ENCODE measurements around the gene RASL11A.

DNA sequence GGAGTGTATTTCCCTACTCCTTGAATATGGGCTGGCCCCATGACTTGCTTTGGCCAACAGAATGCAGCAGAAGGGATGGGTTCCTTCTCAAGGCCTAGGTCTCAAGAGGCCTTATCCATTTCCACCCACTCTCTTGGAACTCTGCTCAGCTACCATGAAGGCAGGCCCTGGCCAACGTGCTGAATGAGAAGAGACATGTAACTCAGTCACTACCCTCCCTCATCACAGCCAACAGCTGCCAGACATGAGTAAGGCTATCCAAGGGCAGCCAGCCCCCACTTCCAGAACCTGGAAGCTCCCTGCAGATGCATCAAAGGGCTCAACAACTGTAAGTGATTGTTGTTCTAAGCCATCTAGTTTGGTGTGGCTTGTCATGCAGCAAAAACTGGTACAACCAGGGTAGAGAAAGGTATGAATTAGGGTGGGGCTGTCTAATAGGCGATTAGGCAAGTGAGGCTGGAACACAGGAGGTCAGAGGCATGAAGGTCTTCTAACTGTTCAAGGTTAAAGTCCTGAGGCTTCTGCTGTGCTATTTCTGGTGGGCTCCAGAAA lies 1.4 kb upstream of the RASL11A start:
- TF ChIP-seq, protein P1, sequence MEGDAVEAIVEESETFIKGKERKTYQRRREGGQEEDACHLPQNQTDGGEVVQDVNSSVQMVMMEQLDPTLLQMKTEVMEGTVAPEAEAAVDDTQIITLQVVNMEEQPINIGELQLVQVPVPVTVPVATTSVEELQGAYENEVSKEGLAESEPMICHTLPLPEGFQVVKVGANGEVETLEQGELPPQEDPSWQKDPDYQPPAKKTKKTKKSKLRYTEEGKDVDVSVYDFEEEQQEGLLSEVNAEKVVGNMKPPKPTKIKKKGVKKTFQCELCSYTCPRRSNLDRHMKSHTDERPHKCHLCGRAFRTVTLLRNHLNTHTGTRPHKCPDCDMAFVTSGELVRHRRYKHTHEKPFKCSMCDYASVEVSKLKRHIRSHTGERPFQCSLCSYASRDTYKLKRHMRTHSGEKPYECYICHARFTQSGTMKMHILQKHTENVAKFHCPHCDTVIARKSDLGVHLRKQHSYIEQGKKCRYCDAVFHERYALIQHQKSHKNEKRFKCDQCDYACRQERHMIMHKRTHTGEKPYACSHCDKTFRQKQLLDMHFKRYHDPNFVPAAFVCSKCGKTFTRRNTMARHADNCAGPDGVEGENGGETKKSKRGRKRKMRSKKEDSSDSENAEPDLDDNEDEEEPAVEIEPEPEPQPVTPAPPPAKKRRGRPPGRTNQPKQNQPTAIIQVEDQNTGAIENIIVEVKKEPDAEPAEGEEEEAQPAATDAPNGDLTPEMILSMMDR (conservative IDR thresholded peaks at IDR 0.05): no peak
- no peak for TF ChIP-seq ZFX (IDR thresholded peaks at IDR 0.05)
